Prostate gland (tissue), 2 donors: ENCODE results near the gene CDK14.

Experiments
- POLR2A ChIP-seq: fragments of 450-650 bp; IDR thresholded peaks from one replicate; pipeline ENCODE4 v1.6.1; 2016; ENCODE audit warnings: antibody characterized with exemption, mild to moderate bottlenecking
- POLR2AphosphoS5 ChIP-seq: sonication (generic); formaldehyde crosslinking; IDR thresholded peaks from one replicate; pipeline ENCODE4 v1.6.1; 2017; ENCODE audit warnings: antibody characterized with exemption
- TF ChIP-seq, protein P1 (sequence below), 4 experiments: fragments of 200-600 bp in 2 of 4; fragments of 450-650 bp in 2 of 4; sonication (generic) in 2 of 4; IDR thresholded peaks; 1 replicate in 3 of 4; 2 replicates in 1 of 4; pipeline ENCODE4 v1.5.1; 2016 to 2019; ENCODE audit warnings: antibody characterized with exemption in 4 of 4, mild to moderate bottlenecking in 2 of 4, moderate library complexity in 2 of 4

DNA sequence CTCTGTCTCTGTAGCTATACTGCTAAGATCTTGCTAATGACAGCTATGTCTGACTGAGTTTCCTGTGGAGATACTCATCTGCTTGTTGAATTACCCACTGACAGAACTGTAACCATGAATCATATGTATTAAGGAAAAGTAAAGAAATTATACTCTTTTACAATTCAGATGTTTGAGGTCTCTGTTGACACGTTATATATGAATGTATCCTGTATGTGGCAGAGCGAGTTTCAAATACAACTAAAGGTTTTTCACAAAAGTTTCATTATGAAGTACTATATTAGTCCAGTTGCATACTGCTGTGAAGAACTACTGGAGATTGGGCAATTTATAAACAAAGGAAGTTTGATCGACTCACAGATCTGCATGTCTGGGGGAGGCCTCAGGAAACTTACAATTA, 232.5 kb downstream of the CDK14 start:
- TF ChIP-seq, protein P1, sequence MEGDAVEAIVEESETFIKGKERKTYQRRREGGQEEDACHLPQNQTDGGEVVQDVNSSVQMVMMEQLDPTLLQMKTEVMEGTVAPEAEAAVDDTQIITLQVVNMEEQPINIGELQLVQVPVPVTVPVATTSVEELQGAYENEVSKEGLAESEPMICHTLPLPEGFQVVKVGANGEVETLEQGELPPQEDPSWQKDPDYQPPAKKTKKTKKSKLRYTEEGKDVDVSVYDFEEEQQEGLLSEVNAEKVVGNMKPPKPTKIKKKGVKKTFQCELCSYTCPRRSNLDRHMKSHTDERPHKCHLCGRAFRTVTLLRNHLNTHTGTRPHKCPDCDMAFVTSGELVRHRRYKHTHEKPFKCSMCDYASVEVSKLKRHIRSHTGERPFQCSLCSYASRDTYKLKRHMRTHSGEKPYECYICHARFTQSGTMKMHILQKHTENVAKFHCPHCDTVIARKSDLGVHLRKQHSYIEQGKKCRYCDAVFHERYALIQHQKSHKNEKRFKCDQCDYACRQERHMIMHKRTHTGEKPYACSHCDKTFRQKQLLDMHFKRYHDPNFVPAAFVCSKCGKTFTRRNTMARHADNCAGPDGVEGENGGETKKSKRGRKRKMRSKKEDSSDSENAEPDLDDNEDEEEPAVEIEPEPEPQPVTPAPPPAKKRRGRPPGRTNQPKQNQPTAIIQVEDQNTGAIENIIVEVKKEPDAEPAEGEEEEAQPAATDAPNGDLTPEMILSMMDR (IDR thresholded peaks at IDR 0.05): no peak
- TF ChIP-seq POLR2A (no peak), POLR2AphosphoS5 (no peak)
